Uterus (tissue), 2 donors: ENCODE measurements around the gene CIAO1.

ENCODE experiments used
- CTCF ChIP-seq, 4 experiments: fragments of 200-600 bp in 2 of 4; fragments of 450-650 bp in 2 of 4; sonication (generic) in 2 of 4; IDR thresholded peaks; one replicate each; pipeline ENCODE4 v1.5.1; 2016 to 2019; ENCODE audit warnings: antibody characterized with exemption in 4 of 4, mild to moderate bottlenecking in 2 of 4, moderate library complexity in 1 of 4
- POLR2A ChIP-seq, 2 donors: fragments of 450-650 bp; IDR thresholded peaks; one replicate each; pipeline ENCODE4 v1.6.1; 2016; ENCODE audit warnings: antibody characterized with exemption in 2 of 2, mild to moderate bottlenecking in 1 of 2, moderate library complexity in 1 of 2

GRCh38 chr2:96305979-96306308, 39.9 kb downstream of the CIAO1 start:
- TF ChIP-seq CTCF (IDR thresholded peaks at IDR 0.05) (no peak), POLR2A (IDR thresholded peaks at IDR 0.05) (no peak)
